ENCODE measurements around the gene HCRT.
"Not testable (repeated sequence)": the region's sequence is repeated elsewhere in the genome, so short reads cannot be mapped to it uniquely, and the experiment has no call there.

Gene HCRT

GRCh38 chr17:42142371-42142896, 42.8 kb downstream of the HCRT start:
- peak overlapping the region; percentile 31 for H3K27ac ChIP-seq
- no peak overlapping the region for H3K4me3 ChIP-seq (ENCODE audit: low read depth, low read length)
- in situ Hi-C loops (cut with HindIII; ENCODE audit: low pct_ligation_motif_present, low sequenced_read_pairs), result no loop called here
- no peak for TF ChIP-seq CTCF (IDR thresholded peaks at IDR 0.05; ENCODE audit: low read depth, low read length, missing control alignments)
- no peaks in the 10 kb centered on the region for H3K27me3 ChIP-seq (replicated peaks)
- peaks cover 11% of the 10 kb centered on the region for H3K36me3 ChIP-seq (replicated peaks)
- DNase-seq, result peak; percentile 57

GRCh38 chr17:42141382-42141781, 43.9 kb downstream of the HCRT start:
- no peaks in the 10 kb centered on the region for H3K27me3 ChIP-seq (replicated peaks)
- H3K4me3 ChIP-seq (ENCODE audit: low read depth, low read length), result no peak overlapping the region
- in situ Hi-C loops (cut with HindIII; ENCODE audit: low pct_ligation_motif_present, low sequenced_read_pairs), result no loop called here
- no peak overlapping the region for H3K27ac ChIP-seq
- no peak for TF ChIP-seq CTCF (IDR thresholded peaks at IDR 0.05; ENCODE audit: low read depth, low read length, missing control alignments)
- H3K36me3 ChIP-seq (replicated peaks), result peaks cover 8% of the 10 kb centered on the region
- DNase-seq, result no peak

GRCh38 chr17:42140690-42141089, 44.6 kb downstream of the HCRT start:
- H3K4me3 ChIP-seq (ENCODE audit: low read depth, low read length); H3K27ac ChIP-seq; H3K36me3 ChIP-seq (replicated peaks); DNase-seq; H3K27me3 ChIP-seq (replicated peaks); in situ Hi-C loops (cut with HindIII; ENCODE audit: low pct_ligation_motif_present, low sequenced_read_pairs): not testable (repeated sequence)

GRCh38 chr17:42138749-42139492, 46.3 kb downstream of the HCRT start:
- H3K27ac ChIP-seq, result no peak overlapping the region
- H3K4me3 ChIP-seq (ENCODE audit: low read depth, low read length), result no peak overlapping the region
- H3K36me3 ChIP-seq (replicated peaks), result peaks cover 5% of the 10 kb centered on the region
- TF ChIP-seq CTCF (IDR thresholded peaks at IDR 0.05; ENCODE audit: low read depth, low read length, missing control alignments), result no peak
- in situ Hi-C loops (cut with HindIII; ENCODE audit: low pct_ligation_motif_present, low sequenced_read_pairs), result no loop called here
- H3K27me3 ChIP-seq (replicated peaks), result no peaks in the 10 kb centered on the region
- DNase-seq, result no peak

- in situ Hi-C loops (cut with HindIII; ENCODE audit: low pct_ligation_motif_present, low sequenced_read_pairs), result no loop called here
- TF ChIP-seq CTCF (IDR thresholded peaks at IDR 0.05; ENCODE audit: low read depth, low read length, missing control alignments), result no peak
- DNase-seq, result no peak
- H3K27ac ChIP-seq, result no peak overlapping the region
- H3K36me3 ChIP-seq (replicated peaks), result peaks cover 4% of the 10 kb centered on the region
- H3K4me3 ChIP-seq (ENCODE audit: low read depth, low read length), result no peak overlapping the region
- H3K27me3 ChIP-seq (replicated peaks), result no peaks in the 10 kb centered on the region
These were observed 48.6 kb downstream of the HCRT start for GRCh38 chr17:42136654-42137051.

- no peaks in the 10 kb centered on the region for H3K27me3 ChIP-seq (replicated peaks)
- H3K36me3 ChIP-seq (replicated peaks), result no peaks in the 10 kb centered on the region
- no peak for TF ChIP-seq CTCF (IDR thresholded peaks at IDR 0.05; ENCODE audit: low read depth, low read length, missing control alignments)
- peak overlapping the region; percentile 47 for H3K27ac ChIP-seq
- peak; percentile 64 for DNase-seq
- in situ Hi-C loops (cut with HindIII; ENCODE audit: low pct_ligation_motif_present, low sequenced_read_pairs), result no loop called here
- no peak overlapping the region for H3K4me3 ChIP-seq (ENCODE audit: low read depth, low read length)
These were observed 49.3 kb downstream of the HCRT start for GRCh38 chr17:42135664-42136653.
